Activated T-cell treated with anti-CD3 and anti-CD28 coated beads, Interleukin-2, amount 50 U/mL, for 4 hours (primary cell): ENCODE results near the gene CCDC154. TPM values are rescaled to one million over a fixed set of nuclear protein-coding genes. Genes with fewer than 3 reads are reported as not detected.
"Not testable (repeated sequence)": the region's sequence is repeated elsewhere in the genome, so short reads cannot be mapped to it uniquely, and the experiment has no call there.

ENCODE experiments used
- ATAC-seq, 2 donors: fragments of 200-7000 bp; cut with Tn5 transposase; one replicate each; pipeline ENCODE4 v1.10.0; 2021
- DNase-seq: peaks from one replicate; pipeline ENCODE4 v3.0.0-alpha.2; 2020
- H3K27me3 Mint-ChIP-seq: one replicate; pipeline ENCODE4 v1.8.0; 2021; ENCODE audit warnings: low read depth, mixed read lengths
- H3K36me3 Mint-ChIP-seq: one replicate; pipeline ENCODE4 v1.8.0; 2022; ENCODE audit warnings: mixed read lengths; ENCODE audit not compliant: insufficient read depth
- H3K4me1 Mint-ChIP-seq: one replicate; pipeline ENCODE4 v1.8.0; 2021; ENCODE audit warnings: low read depth, mixed read lengths
- H3K4me3 Mint-ChIP-seq: one replicate; pipeline ENCODE4 v1.8.0; 2021; ENCODE audit warnings: mild to moderate bottlenecking, moderate library complexity, mixed read lengths
- H3K9me3 Mint-ChIP-seq: one replicate; pipeline ENCODE4 v1.8.0; 2021; ENCODE audit warnings: mixed read lengths
- total RNA-seq, 3 donors: library from RNA; stranded (reverse); gene quantifications; one replicate each; pipeline ENCODE4 v1.2.1, GENCODE V29; 2021

CCDC154 gene
- total RNA-seq, 3 donors from 2014 or later: 0.73 to 2.5 (median 2.2) TPM

- ATAC-seq (no peak), DNase-seq (no peak)
- no peaks in the 10 kb centered on the region for H3K36me3 Mint-ChIP-seq
- no peaks in the 10 kb centered on the region for H3K4me1 Mint-ChIP-seq
- no peak overlapping the region for H3K4me3 Mint-ChIP-seq
- H3K27me3 Mint-ChIP-seq: no peaks in the 10 kb centered on the region
- H3K9me3 Mint-ChIP-seq: no peaks in the 10 kb centered on the region
Measured at GRCh38 chr16:1441391-1441829, 2.9 kb downstream of the CCDC154 start.

GRCh38 chr16:1439699-1440074, 4.7 kb downstream of the CCDC154 start:
- not testable (repeated sequence) for DNase-seq, ATAC-seq, H3K36me3 Mint-ChIP-seq, H3K27me3 Mint-ChIP-seq, H3K4me1 Mint-ChIP-seq, H3K9me3 Mint-ChIP-seq, H3K4me3 Mint-ChIP-seq

- H3K27me3 Mint-ChIP-seq: no peaks in the 10 kb centered on the region
- H3K9me3 Mint-ChIP-seq: no peaks in the 10 kb centered on the region
- H3K4me3 Mint-ChIP-seq: no peak overlapping the region
- ATAC-seq: no peak
- no peaks in the 10 kb centered on the region for H3K4me1 Mint-ChIP-seq
- no peaks in the 10 kb centered on the region for H3K36me3 Mint-ChIP-seq
- no peak for DNase-seq
Measured at GRCh38 chr16:1439058-1439698, 5.2 kb downstream of the CCDC154 start.

GRCh38 chr16:1438229-1439057, 5.9 kb downstream of the CCDC154 start:
- no peaks in the 10 kb centered on the region for H3K9me3 Mint-ChIP-seq
- H3K4me1 Mint-ChIP-seq: no peaks in the 10 kb centered on the region
- no peak for ATAC-seq

GRCh38 chr16:1437606-1438005, 6.8 kb downstream of the CCDC154 start:
- Mint-ChIP-seq H3K4me1 (no peaks in the 10 kb centered on the region), H3K4me3 (no peak overlapping the region), H3K9me3 (no peaks in the 10 kb centered on the region), H3K27me3 (no peaks in the 10 kb centered on the region), H3K36me3 (no peaks in the 10 kb centered on the region)
- ATAC-seq (no peak), DNase-seq (no peak)

More at GRCh38 chr16:1438229-1439057, 5.9 kb downstream of the CCDC154 start:
- DNase-seq: no peak
- Mint-ChIP-seq H3K4me3 (no peak overlapping the region), H3K36me3 (no peaks in the 10 kb centered on the region), H3K27me3 (no peaks in the 10 kb centered on the region)

GRCh38 chr16:1436731-1437355, 7.5 kb downstream of the CCDC154 start:
- H3K4me1 Mint-ChIP-seq: no peaks in the 10 kb centered on the region
- H3K9me3 Mint-ChIP-seq: no peaks in the 10 kb centered on the region
- no peaks in the 10 kb centered on the region for H3K36me3 Mint-ChIP-seq
- no peak for DNase-seq
- H3K4me3 Mint-ChIP-seq: no peak overlapping the region
- H3K27me3 Mint-ChIP-seq: no peaks in the 10 kb centered on the region
- ATAC-seq: no peak

GRCh38 chr16:1435921-1436697, 8.2 kb downstream of the CCDC154 start:
- Mint-ChIP-seq H3K4me3 (no peak overlapping the region), H3K9me3 (no peaks in the 10 kb centered on the region), H3K27me3 (no peaks in the 10 kb centered on the region), H3K4me1 (no peaks in the 10 kb centered on the region), H3K36me3 (no peaks in the 10 kb centered on the region)
- ATAC-seq (no peak), DNase-seq (no peak)

- ATAC-seq (no peak), DNase-seq (no peak)
- Mint-ChIP-seq H3K9me3 (no peaks in the 10 kb centered on the region), H3K4me1 (no peaks in the 10 kb centered on the region), H3K36me3 (no peaks in the 10 kb centered on the region), H3K4me3 (no peak overlapping the region), H3K27me3 (peaks cover 2% of the 10 kb centered on the region)
Measured at GRCh38 chr16:1434644-1435592, 9.4 kb downstream of the CCDC154 start.

- Mint-ChIP-seq H3K36me3 (no peaks in the 10 kb centered on the region), H3K27me3 (peaks cover 4% of the 10 kb centered on the region), H3K9me3 (no peaks in the 10 kb centered on the region), H3K4me1 (no peaks in the 10 kb centered on the region), H3K4me3 (no peak overlapping the region)
- no peak for DNase-seq
- ATAC-seq: no peak
Measured at GRCh38 chr16:1433756-1434155, 10.6 kb downstream of the CCDC154 start.

GRCh38 chr16:1433263-1433560, 11.1 kb downstream of the CCDC154 start:
- Mint-ChIP-seq H3K4me3 (no peak overlapping the region), H3K9me3 (no peaks in the 10 kb centered on the region), H3K36me3 (no peaks in the 10 kb centered on the region), H3K4me1 (no peaks in the 10 kb centered on the region), H3K27me3 (peaks cover 4% of the 10 kb centered on the region)
- no peak for DNase-seq
- no peak for ATAC-seq

GRCh38 chr16:1432388-1433262, 11.7 kb downstream of the CCDC154 start:
- DNase-seq (no peak), ATAC-seq (peak; percentile 12 to 33)
- H3K9me3 Mint-ChIP-seq: no peaks in the 10 kb centered on the region
- H3K27me3 Mint-ChIP-seq: peaks cover 4% of the 10 kb centered on the region
- H3K4me1 Mint-ChIP-seq: no peaks in the 10 kb centered on the region
- no peaks in the 10 kb centered on the region for H3K36me3 Mint-ChIP-seq
- no peak overlapping the region for H3K4me3 Mint-ChIP-seq

GRCh38 chr16:1431497-1432270, 12.7 kb downstream of the CCDC154 start:
- H3K4me3 Mint-ChIP-seq: no peak overlapping the region

More at GRCh38 chr16:1431497-1432270, 12.7 kb downstream of the CCDC154 start:
- Mint-ChIP-seq H3K36me3 (no peaks in the 10 kb centered on the region), H3K27me3 (peaks cover 4% of the 10 kb centered on the region), H3K4me1 (no peaks in the 10 kb centered on the region), H3K9me3 (no peaks in the 10 kb centered on the region)
- DNase-seq (no peak), ATAC-seq (no peak)
